SK-N-SH treated with all-trans-retinoic acid at 6 μM for 48 hours (cell line): ENCODE measurements around the gene OTOG.

Experiments used
- ARNTL ChIP-seq: fragments of 450-650 bp; formaldehyde crosslinking; IDR thresholded peaks from 2 replicates; pipeline ENCODE4 v1.5.0; 2020; ENCODE audit warnings: low read depth, mild to moderate bottlenecking, moderate library complexity, borderline replicate concordance
- ESRRG ChIP-seq: fragments of 250-450 bp; sonication (Bioruptor Pico); IDR thresholded peaks from 2 replicates; pipeline ENCODE4 v1.6.1; 2021; ENCODE audit warnings: mild to moderate bottlenecking
- GLIS3 ChIP-seq: fragments of 250-450 bp; sonication (Bioruptor Pico); IDR thresholded peaks from 2 replicates; pipeline ENCODE4 v1.5.0; 2020; ENCODE audit warnings: mild to moderate bottlenecking, moderate library complexity
- PPARA ChIP-seq: fragments of 250-450 bp; sonication (Bioruptor Pico); IDR thresholded peaks from 2 replicates; pipeline ENCODE4 v1.5.0; 2020; ENCODE audit warnings: mild to moderate bottlenecking, borderline replicate concordance
- TCF4 ChIP-seq: fragments of 250-450 bp; sonication (Bioruptor Pico); IDR thresholded peaks from 2 replicates; pipeline ENCODE4 v1.8.0; 2021; ENCODE audit warnings: mild to moderate bottlenecking, moderate library complexity, borderline replicate concordance
- TSHZ2 ChIP-seq: fragments of 250-450 bp; sonication (Bioruptor Pico); IDR thresholded peaks from 2 replicates; pipeline ENCODE4 v1.5.0; 2020; ENCODE audit warnings: mild to moderate bottlenecking, moderate library complexity
- ZC3H10 ChIP-seq: fragments of 250-450 bp; sonication (Bioruptor Pico); IDR thresholded peaks from 2 replicates; pipeline ENCODE4 v1.5.1; 2021; ENCODE audit warnings: mild to moderate bottlenecking, moderate library complexity
- ZFP3 ChIP-seq: fragments of 250-450 bp; sonication (Bioruptor Pico); IDR thresholded peaks from 2 replicates; pipeline ENCODE4 v1.5.0; 2020; ENCODE audit warnings: mild to moderate bottlenecking, moderate library complexity
- ZFP30 ChIP-seq: fragments of 450-650 bp; formaldehyde crosslinking; IDR thresholded peaks from 2 replicates; pipeline ENCODE4 v1.5.0; 2022; ENCODE audit warnings: mild to moderate bottlenecking, moderate library complexity
- ZNF8 ChIP-seq: fragments of 450-650 bp; formaldehyde crosslinking; IDR thresholded peaks from 2 replicates; pipeline ENCODE4 v1.5.0; 2020; ENCODE audit warnings: mild to moderate bottlenecking, moderate library complexity
- TF ChIP-seq, protein P1 (sequence below): fragments of 250-450 bp; sonication (Bioruptor Pico); IDR thresholded peaks from 2 replicates; pipeline ENCODE4 v1.8.0; 2020; ENCODE audit warnings: mild to moderate bottlenecking, moderate library complexity, borderline replicate concordance
- TF ChIP-seq, protein P2 (sequence below): fragments of 250-450 bp; sonication (Bioruptor Pico); IDR thresholded peaks from 2 replicates; pipeline ENCODE4 v1.8.0; 2021; ENCODE audit warnings: low read depth, mild to moderate bottlenecking, moderate library complexity, borderline replicate concordance
- TF ChIP-seq, protein P3 (sequence below): fragments of 250-450 bp; sonication (Bioruptor Pico); IDR thresholded peaks from 2 replicates; pipeline ENCODE4 v1.5.1; 2021; ENCODE audit warnings: mild to moderate bottlenecking, moderate library complexity

DNA sequence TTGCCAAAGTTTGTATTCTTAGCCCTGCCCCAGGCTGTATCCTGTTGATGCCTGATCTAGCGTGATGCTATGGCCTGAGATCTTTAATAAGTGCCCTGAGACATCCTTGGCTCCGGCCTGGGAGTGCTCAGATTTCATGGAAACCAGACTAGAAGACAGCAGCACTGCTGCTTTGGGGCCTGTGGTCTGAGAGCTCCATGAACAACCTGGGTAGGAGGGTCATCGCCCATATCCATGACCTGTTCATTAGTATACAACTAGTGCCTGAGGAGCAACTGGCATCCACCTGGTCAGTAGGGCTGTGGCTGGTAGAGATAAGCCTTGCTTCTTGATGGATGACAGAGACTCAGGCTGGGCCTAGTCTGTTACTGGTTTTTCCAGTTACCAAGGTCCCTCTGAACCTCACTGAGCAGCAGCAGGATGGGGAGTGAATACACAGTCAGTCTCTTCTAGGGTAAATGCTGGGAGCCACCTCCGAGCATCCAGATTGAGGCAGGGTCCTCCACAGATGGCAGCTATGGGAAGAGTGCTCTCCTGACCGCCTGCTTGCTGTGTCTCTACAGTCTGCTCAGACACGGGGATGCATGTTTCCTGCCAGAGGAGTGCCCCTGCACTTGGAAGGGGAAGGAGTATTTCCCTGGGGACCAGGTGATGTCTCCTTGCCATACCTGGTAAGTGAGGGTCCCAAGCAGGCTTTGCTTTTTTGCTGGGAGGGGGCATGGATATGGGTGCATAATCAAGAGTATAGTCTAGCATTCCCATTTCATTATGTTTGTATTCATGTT, 39.0 kb downstream of the OTOG start:
- TF ChIP-seq, protein P1, sequence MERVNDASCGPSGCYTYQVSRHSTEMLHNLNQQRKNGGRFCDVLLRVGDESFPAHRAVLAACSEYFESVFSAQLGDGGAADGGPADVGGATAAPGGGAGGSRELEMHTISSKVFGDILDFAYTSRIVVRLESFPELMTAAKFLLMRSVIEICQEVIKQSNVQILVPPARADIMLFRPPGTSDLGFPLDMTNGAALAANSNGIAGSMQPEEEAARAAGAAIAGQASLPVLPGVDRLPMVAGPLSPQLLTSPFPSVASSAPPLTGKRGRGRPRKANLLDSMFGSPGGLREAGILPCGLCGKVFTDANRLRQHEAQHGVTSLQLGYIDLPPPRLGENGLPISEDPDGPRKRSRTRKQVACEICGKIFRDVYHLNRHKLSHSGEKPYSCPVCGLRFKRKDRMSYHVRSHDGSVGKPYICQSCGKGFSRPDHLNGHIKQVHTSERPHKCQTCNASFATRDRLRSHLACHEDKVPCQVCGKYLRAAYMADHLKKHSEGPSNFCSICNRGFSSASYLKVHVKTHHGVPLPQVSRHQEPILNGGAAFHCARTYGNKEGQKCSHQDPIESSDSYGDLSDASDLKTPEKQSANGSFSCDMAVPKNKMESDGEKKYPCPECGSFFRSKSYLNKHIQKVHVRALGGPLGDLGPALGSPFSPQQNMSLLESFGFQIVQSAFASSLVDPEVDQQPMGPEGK (CRISPR knock-in tag), result no peak
- TF ChIP-seq ZNF8 (CRISPR knock-in tag) (no peak), ARNTL (no peak), ZFP3 (no peak), ZFP30 (no peak), PPARA (CRISPR knock-in tag) (no peak), GLIS3 (CRISPR knock-in tag) (no peak), TSHZ2 (CRISPR knock-in tag) (no peak), ESRRG (no peak), TCF4 (no peak), ZC3H10 (CRISPR knock-in tag) (no peak)
- TF ChIP-seq, protein P2, sequence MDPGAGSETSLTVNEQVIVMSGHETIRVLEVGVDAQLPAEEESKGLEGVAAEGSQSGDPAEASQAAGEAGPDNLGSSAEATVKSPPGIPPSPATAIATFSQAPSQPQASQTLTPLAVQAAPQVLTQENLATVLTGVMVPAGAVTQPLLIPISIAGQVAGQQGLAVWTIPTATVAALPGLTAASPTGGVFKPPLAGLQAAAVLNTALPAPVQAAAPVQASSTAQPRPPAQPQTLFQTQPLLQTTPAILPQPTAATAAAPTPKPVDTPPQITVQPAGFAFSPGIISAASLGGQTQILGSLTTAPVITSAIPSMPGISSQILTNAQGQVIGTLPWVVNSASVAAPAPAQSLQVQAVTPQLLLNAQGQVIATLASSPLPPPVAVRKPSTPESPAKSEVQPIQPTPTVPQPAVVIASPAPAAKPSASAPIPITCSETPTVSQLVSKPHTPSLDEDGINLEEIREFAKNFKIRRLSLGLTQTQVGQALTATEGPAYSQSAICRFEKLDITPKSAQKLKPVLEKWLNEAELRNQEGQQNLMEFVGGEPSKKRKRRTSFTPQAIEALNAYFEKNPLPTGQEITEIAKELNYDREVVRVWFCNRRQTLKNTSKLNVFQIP (CRISPR knock-in tag), result no peak
- TF ChIP-seq, protein P3, sequence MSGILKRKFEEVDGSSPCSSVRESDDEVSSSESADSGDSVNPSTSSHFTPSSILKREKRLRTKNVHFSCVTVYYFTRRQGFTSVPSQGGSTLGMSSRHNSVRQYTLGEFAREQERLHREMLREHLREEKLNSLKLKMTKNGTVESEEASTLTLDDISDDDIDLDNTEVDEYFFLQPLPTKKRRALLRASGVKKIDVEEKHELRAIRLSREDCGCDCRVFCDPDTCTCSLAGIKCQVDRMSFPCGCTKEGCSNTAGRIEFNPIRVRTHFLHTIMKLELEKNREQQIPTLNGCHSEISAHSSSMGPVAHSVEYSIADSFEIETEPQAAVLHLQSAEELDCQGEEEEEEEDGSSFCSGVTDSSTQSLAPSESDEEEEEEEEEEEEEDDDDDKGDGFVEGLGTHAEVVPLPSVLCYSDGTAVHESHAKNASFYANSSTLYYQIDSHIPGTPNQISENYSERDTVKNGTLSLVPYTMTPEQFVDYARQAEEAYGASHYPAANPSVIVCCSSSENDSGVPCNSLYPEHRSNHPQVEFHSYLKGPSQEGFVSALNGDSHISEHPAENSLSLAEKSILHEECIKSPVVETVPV, result no peak
